T1000 (cell line): Measurements from ENCODE around the gene PRKCH.

Experiments
- DNase-seq: peaks from one replicate; lab custom pipeline; 2025; ENCODE audit warnings: mixed read lengths; lab: John Stamatoyannopoulos, UW

The PRKCH gene

GRCh38 chr14:61475316-61475715, 153.9 kb downstream of the PRKCH start:
- no peak for DNase-seq

GRCh38 chr14:61476105-61476753, 154.8 kb downstream of the PRKCH start:
- DNase-seq, result no peak

GRCh38 chr14:61476754-61477410, 155.5 kb downstream of the PRKCH start:
- DNase-seq, result no peak

GRCh38 chr14:61477712-61478462, 156.5 kb downstream of the PRKCH start:
- DNase-seq, result no peak

- no peak for DNase-seq
Observed at GRCh38 chr14:61478971-61479473, 157.6 kb downstream of the PRKCH start.

- DNase-seq, result no peak
Observed at GRCh38 chr14:61479746-61480502, 158.5 kb downstream of the PRKCH start.

GRCh38 chr14:61480704-61481285, 159.4 kb downstream of the PRKCH start:
- DNase-seq, result no peak

- no peak for DNase-seq
Observed at GRCh38 chr14:61481701-61482100, 160.3 kb downstream of the PRKCH start.

GRCh38 chr14:61482348-61483206, 161.2 kb downstream of the PRKCH start:
- DNase-seq, result no peak

GRCh38 chr14:61483476-61483875, 162.1 kb downstream of the PRKCH start:
- no peak for DNase-seq

GRCh38 chr14:61484031-61484430, 162.7 kb downstream of the PRKCH start:
- no peak for DNase-seq

- no peak for DNase-seq
Observed at GRCh38 chr14:61484826-61485584, 163.6 kb downstream of the PRKCH start.

- DNase-seq, result no peak
Observed at GRCh38 chr14:61485661-61486060, 164.3 kb downstream of the PRKCH start.

- no peak for DNase-seq
Observed at GRCh38 chr14:61486930-61487495, 165.6 kb downstream of the PRKCH start.

GRCh38 chr14:61488417-61489401, 167.3 kb downstream of the PRKCH start:
- DNase-seq, result no peak

GRCh38 chr14:61489512-61489911, 168.1 kb downstream of the PRKCH start:
- no peak for DNase-seq

- DNase-seq, result no peak
Observed at GRCh38 chr14:61489932-61490331, 168.6 kb downstream of the PRKCH start.

GRCh38 chr14:61491224-61491623, 169.8 kb downstream of the PRKCH start:
- no peak for DNase-seq
